Measurements from ENCODE around the gene LRMDA. TPM values are rescaled to one million over a fixed set of nuclear protein-coding genes. Genes with fewer than 3 reads are reported as not detected.

Gene LRMDA
- polyA plus RNA-seq, 1 donor (not counting 4 experiments of a cell fraction or from before 2014, with no cell fraction given) = not detected

DNA sequence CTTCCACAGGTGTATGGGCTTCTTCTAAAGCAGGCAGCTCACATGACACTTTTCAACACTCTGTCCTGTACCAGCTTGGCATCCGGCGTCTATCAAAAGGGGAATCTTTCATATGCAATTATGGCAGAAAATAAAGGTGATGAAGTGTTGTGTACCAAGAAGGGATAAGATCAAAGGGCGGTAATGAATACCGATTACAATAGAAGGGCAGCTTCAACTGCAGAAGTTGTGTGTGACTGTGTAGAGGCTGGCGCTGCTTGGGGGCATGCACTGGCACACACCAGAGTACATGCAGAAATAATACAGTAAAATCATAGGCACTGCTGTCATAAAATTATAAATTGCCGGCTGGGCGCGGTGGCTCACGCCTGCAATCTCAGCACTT is 744.7 kb downstream of the LRMDA start:
- Histone ChIP-seq H3K27ac (ENCODE audit: control insufficient read depth, insufficient read depth, low read length) (no peak overlapping the region), H3K79me2 (ENCODE audit: control insufficient read depth, insufficient read depth, low read length) (no peaks in the 10 kb centered on the region), H2AFZ (ENCODE audit: control insufficient read depth, low read length) (no peak overlapping the region), H3K36me3 (ENCODE audit: control insufficient read depth in 2 of 2, extremely low read depth in 1 of 2, insufficient read depth in 2 of 2, low read length in 2 of 2) (no peaks in the 10 kb centered on the region), H3K4me3 (ENCODE audit: control insufficient read depth in 2 of 3, extremely low read depth in 1 of 3, insufficient read depth in 2 of 3, low read depth in 1 of 3, low read length in 3 of 3) (no peak overlapping the region), H3K9me1 (ENCODE audit: control insufficient read depth, extremely low read depth, insufficient read depth, low read length) (no peaks in the 10 kb centered on the region), H3K27me3 (ENCODE audit: control insufficient read depth, extremely low read depth, insufficient read depth, low read length) (peaks cover 3% of the 10 kb centered on the region), H3K4me1 (ENCODE audit: control insufficient read depth, extremely low read depth, insufficient read depth, low read length) (no peaks in the 10 kb centered on the region), H3K4me2 (ENCODE audit: control insufficient read depth, extremely low read depth, insufficient read depth, low read depth, low read length) (no peak overlapping the region), H3K9ac (ENCODE audit: control insufficient read depth, extremely low read depth, insufficient read depth, low read length) (no peak overlapping the region), H3K9me3 (ENCODE audit: control insufficient read depth, low read depth, low read length) (no peaks in the 10 kb centered on the region), H4K20me1 (ENCODE audit: control insufficient read depth, extremely low read depth, insufficient read depth, low read length) (no peaks in the 10 kb centered on the region)
- TF ChIP-seq, protein P1, sequence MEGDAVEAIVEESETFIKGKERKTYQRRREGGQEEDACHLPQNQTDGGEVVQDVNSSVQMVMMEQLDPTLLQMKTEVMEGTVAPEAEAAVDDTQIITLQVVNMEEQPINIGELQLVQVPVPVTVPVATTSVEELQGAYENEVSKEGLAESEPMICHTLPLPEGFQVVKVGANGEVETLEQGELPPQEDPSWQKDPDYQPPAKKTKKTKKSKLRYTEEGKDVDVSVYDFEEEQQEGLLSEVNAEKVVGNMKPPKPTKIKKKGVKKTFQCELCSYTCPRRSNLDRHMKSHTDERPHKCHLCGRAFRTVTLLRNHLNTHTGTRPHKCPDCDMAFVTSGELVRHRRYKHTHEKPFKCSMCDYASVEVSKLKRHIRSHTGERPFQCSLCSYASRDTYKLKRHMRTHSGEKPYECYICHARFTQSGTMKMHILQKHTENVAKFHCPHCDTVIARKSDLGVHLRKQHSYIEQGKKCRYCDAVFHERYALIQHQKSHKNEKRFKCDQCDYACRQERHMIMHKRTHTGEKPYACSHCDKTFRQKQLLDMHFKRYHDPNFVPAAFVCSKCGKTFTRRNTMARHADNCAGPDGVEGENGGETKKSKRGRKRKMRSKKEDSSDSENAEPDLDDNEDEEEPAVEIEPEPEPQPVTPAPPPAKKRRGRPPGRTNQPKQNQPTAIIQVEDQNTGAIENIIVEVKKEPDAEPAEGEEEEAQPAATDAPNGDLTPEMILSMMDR (optimal IDR thresholded peaks at IDR 0.05 in 1 of 3, IDR thresholded peaks at IDR 0.05 in 1 of 3, conservative IDR thresholded peaks at IDR 0.05 in 1 of 3; ENCODE audit: extremely low read depth in 1 of 3, insufficient read depth in 2 of 3, low read length in 3 of 3) = no peak
- TF ChIP-seq EZH2 (IDR thresholded peaks at IDR 0.05; ENCODE audit: low read length) = no peak
- FAIRE-seq (no peak), DNase-seq (ENCODE audit: low read depth, low spot score) (no peak)
- dilution Hi-C loops (cut with MboI; ENCODE audit: extremely low pct_ligation_motif_present, low sequenced_read_pairs) = no loop called here

DNA sequence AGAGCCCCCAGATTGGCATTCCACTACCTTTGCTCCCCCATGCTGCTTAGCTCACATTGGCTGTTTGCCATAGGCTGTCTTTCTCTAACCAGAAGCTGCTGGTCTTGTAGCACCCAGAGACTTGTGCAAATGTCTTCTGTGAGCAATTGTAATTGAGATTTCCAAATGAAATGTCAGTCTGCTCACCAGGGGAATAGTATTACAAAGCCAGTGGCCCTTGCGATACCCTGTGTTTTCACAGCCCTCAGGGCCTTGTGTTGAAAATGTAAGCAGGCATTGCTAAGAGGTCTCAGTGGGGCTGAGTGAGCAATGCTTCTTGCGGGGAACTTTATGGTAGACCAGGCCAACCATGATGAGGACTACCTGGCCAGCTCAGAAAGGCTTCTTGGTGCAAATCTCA is 746.5 kb downstream of the LRMDA start:
- Histone ChIP-seq H4K20me1 (ENCODE audit: control insufficient read depth, extremely low read depth, insufficient read depth, low read length) (no peaks in the 10 kb centered on the region), H3K4me3 (ENCODE audit: control insufficient read depth in 2 of 3, extremely low read depth in 1 of 3, insufficient read depth in 2 of 3, low read depth in 1 of 3, low read length in 3 of 3) (no peak overlapping the region), H3K27ac (ENCODE audit: control insufficient read depth, insufficient read depth, low read length) (no peak overlapping the region), H3K9me3 (ENCODE audit: control insufficient read depth, low read depth, low read length) (no peaks in the 10 kb centered on the region), H3K27me3 (ENCODE audit: control insufficient read depth, extremely low read depth, insufficient read depth, low read length) (peaks cover 3% of the 10 kb centered on the region), H3K9me1 (ENCODE audit: control insufficient read depth, extremely low read depth, insufficient read depth, low read length) (no peaks in the 10 kb centered on the region), H3K79me2 (ENCODE audit: control insufficient read depth, insufficient read depth, low read length) (no peaks in the 10 kb centered on the region), H3K9ac (ENCODE audit: control insufficient read depth, extremely low read depth, insufficient read depth, low read length) (no peak overlapping the region), H3K36me3 (ENCODE audit: control insufficient read depth in 2 of 2, extremely low read depth in 1 of 2, insufficient read depth in 2 of 2, low read length in 2 of 2) (no peaks in the 10 kb centered on the region), H3K4me2 (ENCODE audit: control insufficient read depth, extremely low read depth, insufficient read depth, low read depth, low read length) (no peak overlapping the region), H2AFZ (ENCODE audit: control insufficient read depth, low read length) (no peak overlapping the region), H3K4me1 (ENCODE audit: control insufficient read depth, extremely low read depth, insufficient read depth, low read length) (no peaks in the 10 kb centered on the region)
- FAIRE-seq (no peak), DNase-seq (ENCODE audit: low read depth, low spot score) (no peak)
- TF ChIP-seq, protein P1 (optimal IDR thresholded peaks at IDR 0.05 in 1 of 3, IDR thresholded peaks at IDR 0.05 in 1 of 3, conservative IDR thresholded peaks at IDR 0.05 in 1 of 3; ENCODE audit: extremely low read depth in 1 of 3, insufficient read depth in 2 of 3, low read length in 3 of 3) = no peak
- no peak for TF ChIP-seq EZH2 (IDR thresholded peaks at IDR 0.05; ENCODE audit: low read length)
- dilution Hi-C loops (cut with MboI; ENCODE audit: extremely low pct_ligation_motif_present, low sequenced_read_pairs) = no loop called here

Data from keratinocyte (primary cell).